Stomach (tissue), 9 donors: ENCODE data around the gene NTF4. TPM values are rescaled to one million over a fixed set of nuclear protein-coding genes. Genes with fewer than 3 reads are reported as not detected.
"Not testable (repeated sequence)": the region's sequence is repeated elsewhere in the genome, so short reads cannot be mapped to it uniquely, and the experiment has no call there.

Experiments
- DNase-seq, 2 donors: peaks; one replicate each; pipeline versions ENCODE4 v3.0.0 to v3.0.0-alpha.2; 2013 to 2019
- H3K27ac ChIP-seq, 5 donors: fragments of 200-600 bp in 4 of 5; sonication (generic) in 4 of 5; one replicate each; pipeline ENCODE4 v1.5.1; 2013 to 2019; ENCODE audit warnings: mild to moderate bottlenecking in 1 of 5, moderate library complexity in 1 of 5
- H3K27me3 ChIP-seq, 3 donors: fragments of 200-600 bp; sonication (generic); one replicate each; pipeline ENCODE4 v1.5.1; 2017 to 2019; ENCODE audit warnings: mixed run types in 1 of 3
- H3K36me3 ChIP-seq, 4 donors: fragments of 200-600 bp; sonication (generic); 1 replicate in 3 of 4; 2 replicates in 1 of 4; pipeline ENCODE4 v1.5.1; 2016 to 2019
- H3K4me1 ChIP-seq, 4 donors: fragments of 200-600 bp; sonication (generic); one replicate each; pipeline ENCODE4 v1.5.1; 2016 to 2019
- H3K4me3 ChIP-seq, 4 donors: fragments of 200-600 bp; sonication (generic) in 3 of 4; one replicate each; pipeline ENCODE4 v1.5.1; 2016 to 2019; ENCODE audit warnings: mild to moderate bottlenecking in 1 of 4
- H3K9me3 ChIP-seq, 4 donors: fragments of 200-600 bp; sonication (generic); one replicate each; pipeline ENCODE4 v1.5.1; 2016 to 2019
- EP300 ChIP-seq: sonication (generic); formaldehyde crosslinking; IDR thresholded peaks from one replicate; pipeline ENCODE4 v1.6.1; 2017; ENCODE audit warnings: antibody characterized with exemption
- POLR2A ChIP-seq, 4 donors: fragments of 450-650 bp; IDR thresholded peaks; one replicate each; pipeline ENCODE4 v1.6.1; 2016; ENCODE audit warnings: antibody characterized with exemption in 4 of 4, control low read depth in 2 of 4, mild to moderate bottlenecking in 1 of 4, moderate library complexity in 1 of 4
- POLR2AphosphoS5 ChIP-seq, 3 donors: sonication (generic); formaldehyde crosslinking; IDR thresholded peaks; one replicate each; pipeline ENCODE4 v1.6.1; 2016; ENCODE audit warnings: antibody characterized with exemption in 3 of 3
- WGBS, 5 donors: extraction: QIAGEN DNeasy Blood & Tissue Kit in 3 of 5; methylation state at CpG; one replicate each; pipeline versions ENCODE4 v1.1.5 to v1.1.7; 2013 to 2018; 5-methylcytosine and 5-hydroxymethylcytosine counted together
- intact Hi-C: fragments of 100-400 bp; cut with DNase I; formaldehyde crosslinking; loops from one replicate; pipeline ENCODE4 v1.15.1; 2023; ENCODE audit warnings: low total_unique reads
- polyA plus RNA-seq, 3 donors: library from polyadenylated mRNA; stranded (reverse); fragments of 200-250 nt; gene quantifications; one replicate each; pipeline ENCODE4 v1.2.3, GENCODE V29; 2013
- total RNA-seq, 5 donors: library from RNA; depleted of rRNA; stranded (reverse); fragments of >200 nt; gene quantifications; one replicate each; pipeline versions ENCODE4 v1.1.0 to v1.2.3, GENCODE V29; 2014 to 2016
- TF ChIP-seq, protein P1 (sequence below), 7 experiments: fragments of 450-650 bp in 4 of 7; fragments of 200-600 bp in 3 of 7; sonication (generic) in 3 of 7; IDR thresholded peaks; one replicate each; pipeline ENCODE4 v1.5.1; 2016 to 2019; ENCODE audit warnings: antibody characterized with exemption in 7 of 7, control low read depth in 2 of 7, mild to moderate bottlenecking in 1 of 7
- donor health status: healthy with polysubstance abuse.
- donor health status: Bipolar disorder and iron deficiency.
- donor health status: healthy.

Gene NTF4
- total and polyA plus RNA-seq, 8 donors = 17.5 TPM; not detected in 7

DNA sequence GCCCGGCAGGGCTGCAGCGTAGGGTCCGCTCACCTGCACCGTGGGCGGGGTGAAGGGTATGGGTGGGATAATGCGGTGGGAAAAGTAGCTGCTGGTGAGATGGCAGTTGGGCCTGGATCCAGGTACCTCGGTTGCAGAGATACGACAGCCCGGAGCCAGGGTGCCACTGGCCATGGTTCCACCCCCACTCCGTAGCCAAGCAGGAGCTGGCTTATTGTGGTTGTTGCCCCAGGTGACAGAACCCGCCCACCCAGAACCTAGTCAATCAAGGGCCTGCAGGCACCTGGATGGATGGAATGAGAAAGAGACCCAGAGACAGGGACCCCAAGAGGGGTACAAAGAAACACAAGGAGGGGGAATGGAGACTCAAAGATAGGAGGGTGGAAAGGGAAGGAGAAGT lies 44.3 kb downstream of the NTF4 start:
- Histone ChIP-seq H3K9me3 (no peaks in the 10 kb centered on the region), H3K27ac (no peak overlapping the region), H3K4me1 (peaks cover 22 to 27% (median 25%) of the 10 kb centered on the region in 4 donors), H3K27me3 (peaks cover 0 to 46% (median 15%) of the 10 kb centered on the region in 3 donors), H3K4me3 (no peak overlapping the region), H3K36me3 (peaks cover 0 to 13% (median 12%) of the 10 kb centered on the region in 4 donors)
- intact Hi-C loops = no loop called here
- peak in 1 of 2 donors; percentile 31 for DNase-seq
- TF ChIP-seq, protein P1, sequence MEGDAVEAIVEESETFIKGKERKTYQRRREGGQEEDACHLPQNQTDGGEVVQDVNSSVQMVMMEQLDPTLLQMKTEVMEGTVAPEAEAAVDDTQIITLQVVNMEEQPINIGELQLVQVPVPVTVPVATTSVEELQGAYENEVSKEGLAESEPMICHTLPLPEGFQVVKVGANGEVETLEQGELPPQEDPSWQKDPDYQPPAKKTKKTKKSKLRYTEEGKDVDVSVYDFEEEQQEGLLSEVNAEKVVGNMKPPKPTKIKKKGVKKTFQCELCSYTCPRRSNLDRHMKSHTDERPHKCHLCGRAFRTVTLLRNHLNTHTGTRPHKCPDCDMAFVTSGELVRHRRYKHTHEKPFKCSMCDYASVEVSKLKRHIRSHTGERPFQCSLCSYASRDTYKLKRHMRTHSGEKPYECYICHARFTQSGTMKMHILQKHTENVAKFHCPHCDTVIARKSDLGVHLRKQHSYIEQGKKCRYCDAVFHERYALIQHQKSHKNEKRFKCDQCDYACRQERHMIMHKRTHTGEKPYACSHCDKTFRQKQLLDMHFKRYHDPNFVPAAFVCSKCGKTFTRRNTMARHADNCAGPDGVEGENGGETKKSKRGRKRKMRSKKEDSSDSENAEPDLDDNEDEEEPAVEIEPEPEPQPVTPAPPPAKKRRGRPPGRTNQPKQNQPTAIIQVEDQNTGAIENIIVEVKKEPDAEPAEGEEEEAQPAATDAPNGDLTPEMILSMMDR (IDR thresholded peaks at IDR 0.05) = no peak
- no peak for TF ChIP-seq POLR2A (IDR thresholded peaks at IDR 0.05)
- TF ChIP-seq POLR2AphosphoS5 (IDR thresholded peaks at IDR 0.05) = no peak
- TF ChIP-seq EP300 = no peak
- WGBS, 5 donors = 47 to 64% (median 50%) methylated on average over 11 of the region's 11 CpGs

DNA sequence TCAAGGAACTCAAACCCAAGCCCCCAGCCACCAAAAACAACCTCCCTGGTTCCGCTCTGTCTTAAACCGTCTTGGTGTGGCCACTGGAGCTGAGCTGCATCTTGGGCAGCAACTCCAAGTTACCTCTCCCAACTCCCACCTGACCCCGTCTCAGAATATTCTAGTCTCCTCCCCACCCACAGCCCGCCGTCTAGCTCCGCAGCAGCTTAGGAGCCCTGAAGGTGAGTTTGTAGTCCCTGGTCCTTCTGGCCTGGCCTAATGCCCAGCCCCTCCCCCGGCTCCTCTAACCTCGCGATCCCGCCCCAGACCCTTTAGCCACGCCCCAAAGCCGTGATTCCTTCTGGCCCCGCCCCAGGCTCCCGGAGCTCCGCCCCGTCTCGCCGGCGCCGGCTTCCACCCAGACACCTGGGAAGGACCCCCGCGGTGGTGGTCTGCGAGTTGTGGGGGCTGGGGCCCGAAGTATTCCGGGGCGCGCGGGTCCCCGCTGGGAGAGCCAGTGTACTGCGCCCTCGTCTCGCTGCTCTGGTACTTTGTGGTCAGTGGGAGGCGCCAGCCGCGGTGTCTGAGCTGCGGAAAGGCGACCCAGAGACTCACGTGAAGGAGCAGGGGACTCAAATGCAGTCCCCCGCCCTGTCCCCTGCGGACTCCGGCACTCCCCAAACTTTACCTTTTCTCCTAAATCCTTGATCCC lies 45.2 kb downstream of the NTF4 start:
- Histone ChIP-seq H3K9me3 (no peaks in the 10 kb centered on the region), H3K4me1 (peaks cover 22 to 27% (median 25%) of the 10 kb centered on the region in 4 donors), H3K27ac (no peak overlapping the region), H3K36me3 (peaks cover 0 to 22% (median 21%) of the 10 kb centered on the region in 4 donors), H3K27me3 (peaks cover 0 to 46% (median 15%) of the 10 kb centered on the region in 3 donors), H3K4me3 (peak overlapping the region; percentile 49 to 62 (median 50))
- peak; percentile 71 to 83 for DNase-seq
- TF ChIP-seq, protein P1 (IDR thresholded peaks at IDR 0.05) = no peak
- no peak for TF ChIP-seq POLR2A (IDR thresholded peaks at IDR 0.05)
- TF ChIP-seq EP300 = no peak
- TF ChIP-seq POLR2AphosphoS5 (IDR thresholded peaks at IDR 0.05) = no peak
- WGBS, 5 donors = 8 to 23% (median 11%) methylated on average over 14 to 41 of the region's 41 CpGs
- intact Hi-C loops = no loop called here

DNA sequence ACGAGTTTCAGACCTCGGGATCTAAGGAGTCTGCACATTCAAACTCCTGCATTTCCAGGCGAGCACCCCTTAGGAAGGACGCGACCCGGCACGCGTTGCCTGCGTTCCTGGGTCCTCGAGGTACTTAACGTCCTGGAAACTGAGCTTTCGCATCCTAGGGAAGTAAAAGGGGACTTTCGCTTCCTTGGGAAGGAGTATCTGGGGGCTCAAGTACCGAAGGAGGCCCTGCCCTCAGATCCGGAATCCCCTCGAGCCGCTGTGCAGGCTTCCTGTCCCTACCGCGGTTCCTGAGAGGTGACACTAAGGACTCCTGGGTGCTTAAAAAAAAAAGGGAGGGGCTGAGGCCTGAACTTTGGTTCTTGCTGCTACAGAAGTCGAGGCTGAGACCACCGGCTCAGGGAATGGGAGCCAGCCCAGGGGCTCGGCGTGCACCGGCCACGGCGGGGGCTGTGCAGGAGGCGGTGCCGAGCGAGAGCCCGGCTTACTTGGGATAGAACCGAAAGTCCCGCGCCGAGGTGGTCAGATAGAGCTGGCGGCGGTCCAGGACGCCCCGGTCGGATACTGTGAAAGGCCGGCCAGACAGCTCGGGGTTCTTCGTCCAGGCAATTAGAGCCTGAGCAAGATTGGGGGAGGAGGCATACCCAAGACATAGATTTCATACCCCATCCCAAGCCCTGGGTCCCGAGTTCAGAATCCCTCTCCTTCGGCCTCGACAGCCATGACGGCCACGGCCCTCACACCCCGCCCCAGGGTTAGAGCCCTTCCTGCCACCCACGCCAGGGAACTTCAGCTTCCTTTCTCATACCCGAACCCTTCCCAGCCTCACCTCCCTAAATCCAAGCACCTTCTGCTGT lies 46.0 kb downstream of the NTF4 start:
- H3K27ac ChIP-seq, H3K9me3 ChIP-seq, intact Hi-C loops: not testable (repeated sequence)
- peak in 1 of 2 donors; percentile 48 for DNase-seq
- H3K27me3 ChIP-seq = peaks cover 0 to 46% (median 15%) of the 10 kb centered on the region in 3 donors
- peak overlapping the region; percentile 49 to 62 (median 50) for H3K4me3 ChIP-seq
- peaks cover 22 to 27% (median 25%) of the 10 kb centered on the region in 4 donors for H3K4me1 ChIP-seq
- H3K36me3 ChIP-seq = peaks cover 0 to 30% (median 29%) of the 10 kb centered on the region in 4 donors
- 2 to 14% (median 5%) methylated on average over 27 to 50 of the region's 50 CpGs for WGBS, 5 donors

DNA sequence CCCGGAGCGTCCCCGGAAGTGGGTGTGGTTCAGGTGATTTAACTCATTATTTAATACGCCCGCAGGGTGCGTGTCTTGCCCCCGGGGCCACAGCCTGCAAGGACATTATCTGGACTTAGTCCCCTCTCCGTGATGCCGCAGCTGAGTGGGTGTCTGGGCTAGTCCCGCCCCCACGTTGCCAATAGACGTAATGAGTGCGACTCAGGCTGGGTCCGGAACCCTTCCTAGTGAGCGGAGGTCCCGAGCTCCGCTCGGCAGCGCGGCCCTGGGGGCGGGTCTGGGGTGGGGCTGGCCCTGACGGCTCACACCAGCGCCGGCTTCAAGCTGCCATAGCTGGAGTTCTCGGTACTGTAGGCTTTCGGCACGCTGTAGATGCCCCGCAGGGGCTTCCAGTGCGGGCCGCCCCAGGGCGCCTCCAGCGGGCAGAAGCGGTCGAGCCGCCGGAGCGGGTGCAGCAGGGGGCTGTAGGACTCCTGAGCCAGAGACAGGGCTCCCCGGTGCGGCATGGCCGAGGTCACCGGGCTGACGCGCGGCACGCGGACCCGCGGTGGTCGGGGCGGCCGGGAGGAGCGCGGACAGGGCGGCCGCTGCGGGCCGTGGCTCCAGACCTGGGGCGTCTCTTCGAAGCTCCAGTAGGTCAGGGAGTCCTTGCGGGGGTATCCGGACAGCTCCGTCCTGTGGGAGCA lies 46.8 kb downstream of the NTF4 start:
- peak; percentile 53 to 82 for DNase-seq
- peak overlapping the region; percentile 49 to 62 (median 50) for H3K4me3 ChIP-seq
- peaks cover 0 to 46% (median 15%) of the 10 kb centered on the region in 3 donors for H3K27me3 ChIP-seq
- TF ChIP-seq EP300 (no peak), POLR2A (IDR thresholded peaks at IDR 0.05) (no peak), POLR2AphosphoS5 (IDR thresholded peaks at IDR 0.05) (peak in 1 of 3 donors; percentile 6)
- TF ChIP-seq, protein P1 (IDR thresholded peaks at IDR 0.05) = peak in 2 of 7 experiments; percentile 34 to 41
- peaks cover 0 to 38% (median 36%) of the 10 kb centered on the region in 4 donors for H3K36me3 ChIP-seq
- no peaks in the 10 kb centered on the region for H3K9me3 ChIP-seq
- WGBS, 5 donors = 0 to 1% (median 1%) methylated on average over 14 to 62 of the region's 62 CpGs
- peak overlapping the region in 1 of 5 donors; percentile 32 for H3K27ac ChIP-seq
- intact Hi-C loops = no loop called here
- H3K4me1 ChIP-seq = peaks cover 22 to 27% (median 25%) of the 10 kb centered on the region in 4 donors
